ENCODE results near the gene CRHR1. TPM values are rescaled to one million over a fixed set of nuclear protein-coding genes. Genes with fewer than 3 reads are reported as not detected.

The CRHR1 gene
- total RNA-seq, 1 experiment from 2014 or later: 0.15 TPM

GRCh38 chr17:45792995-45793755 lies 9.1 kb downstream of the CRHR1 start:
- no peak for DNase-seq (ENCODE audit: low read depth, low spot score)
- intact Hi-C loops (cut with micrococcal nuclease; ENCODE audit: unreplicated experiment): no loop called here
- Histone ChIP-seq H3K4me1 (ENCODE audit: control insufficient read depth, insufficient read depth, low read length) (no peaks in the 10 kb centered on the region), H3K27ac (ENCODE audit: low read length) (no peak overlapping the region), H3K36me3 (ENCODE audit: control insufficient read depth, insufficient read depth, low read length) (no peaks in the 10 kb centered on the region), H3K27me3 (ENCODE audit: control insufficient read depth, insufficient read depth, low read length) (no peaks in the 10 kb centered on the region; the same call in 1 of the 2 replicates), H3K9me3 (ENCODE audit: control insufficient read depth, insufficient read depth, low read depth, low read length) (no peaks in the 10 kb centered on the region), H3K4me3 (ENCODE audit: low read depth in 2 of 2, low read length in 2 of 2) (no peak overlapping the region)
- no peak for ATAC-seq
- BruUV-seq (replicated peaks): no TSS peak
- CTCF ChIA-PET: no interaction called here
- POLR2A ChIA-PET: no interaction called here
- TF ChIP-seq CTCF (IDR thresholded peaks at IDR 0.05): no peak
- no peak for TF ChIP-seq POLR2AphosphoS5 (IDR thresholded peaks at IDR 0.05; ENCODE audit: low read depth, low read length)
- no peak for TF ChIP-seq SIN3A (IDR thresholded peaks at IDR 0.05; ENCODE audit: borderline replicate concordance, insufficient read depth, low read depth, low read length)
- in situ Hi-C loops (cut with HindIII; ENCODE audit: low pct_unique_long_range_greater_than_20kb, low sequenced_read_pairs): no loop called here

DNA sequence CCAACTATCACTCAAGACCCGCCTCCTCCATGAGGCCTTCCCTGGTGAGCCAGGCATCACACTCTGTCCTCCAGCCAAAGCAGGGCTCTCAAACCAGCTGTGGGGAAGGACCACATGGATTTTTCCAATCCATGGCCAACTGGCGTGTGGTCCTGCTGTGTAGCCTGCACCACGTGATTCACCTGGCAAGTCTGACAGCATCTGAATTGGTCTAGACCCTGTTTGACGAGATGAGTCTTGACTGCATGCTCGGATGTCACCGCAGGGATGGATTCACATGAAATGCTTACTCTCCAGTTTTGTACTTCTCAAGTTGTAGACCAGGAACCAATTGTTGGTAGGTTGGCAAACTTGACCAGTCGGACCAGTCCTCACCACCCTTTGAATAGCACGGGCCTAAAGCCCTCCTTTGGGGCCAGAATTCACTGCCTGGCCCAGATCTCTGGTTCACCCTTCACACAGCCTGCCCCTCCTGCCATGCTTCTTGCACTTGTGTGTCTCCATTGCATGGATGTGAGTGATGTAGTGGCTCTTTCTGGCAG lies 9.9 kb downstream of the CRHR1 start:
- POLR2A ChIA-PET: no interaction called here
- DNase-seq (ENCODE audit: low read depth, low spot score) (no peak), ATAC-seq (no peak)
- no peaks in the 10 kb centered on the region; the same call in 1 of the 2 replicates for H3K27me3 ChIP-seq (ENCODE audit: control insufficient read depth, insufficient read depth, low read length)
- CTCF ChIA-PET: no interaction called here
- intact Hi-C loops (cut with micrococcal nuclease; ENCODE audit: unreplicated experiment) (no loop called here), in situ Hi-C loops (cut with HindIII; ENCODE audit: low pct_unique_long_range_greater_than_20kb, low sequenced_read_pairs) (no loop called here)
- H3K27ac ChIP-seq (ENCODE audit: low read length): no peak overlapping the region
- no peak overlapping the region for H3K4me3 ChIP-seq (ENCODE audit: low read depth in 2 of 2, low read length in 2 of 2)
- no peaks in the 10 kb centered on the region for H3K36me3 ChIP-seq (ENCODE audit: control insufficient read depth, insufficient read depth, low read length)
- no peaks in the 10 kb centered on the region for H3K4me1 ChIP-seq (ENCODE audit: control insufficient read depth, insufficient read depth, low read length)
- no peaks in the 10 kb centered on the region for H3K9me3 ChIP-seq (ENCODE audit: control insufficient read depth, insufficient read depth, low read depth, low read length)
- TF ChIP-seq TCF7L2 (IDR thresholded peaks at IDR 0.05; ENCODE audit: low read depth, low read length): no peak
- TF ChIP-seq, protein P1, sequence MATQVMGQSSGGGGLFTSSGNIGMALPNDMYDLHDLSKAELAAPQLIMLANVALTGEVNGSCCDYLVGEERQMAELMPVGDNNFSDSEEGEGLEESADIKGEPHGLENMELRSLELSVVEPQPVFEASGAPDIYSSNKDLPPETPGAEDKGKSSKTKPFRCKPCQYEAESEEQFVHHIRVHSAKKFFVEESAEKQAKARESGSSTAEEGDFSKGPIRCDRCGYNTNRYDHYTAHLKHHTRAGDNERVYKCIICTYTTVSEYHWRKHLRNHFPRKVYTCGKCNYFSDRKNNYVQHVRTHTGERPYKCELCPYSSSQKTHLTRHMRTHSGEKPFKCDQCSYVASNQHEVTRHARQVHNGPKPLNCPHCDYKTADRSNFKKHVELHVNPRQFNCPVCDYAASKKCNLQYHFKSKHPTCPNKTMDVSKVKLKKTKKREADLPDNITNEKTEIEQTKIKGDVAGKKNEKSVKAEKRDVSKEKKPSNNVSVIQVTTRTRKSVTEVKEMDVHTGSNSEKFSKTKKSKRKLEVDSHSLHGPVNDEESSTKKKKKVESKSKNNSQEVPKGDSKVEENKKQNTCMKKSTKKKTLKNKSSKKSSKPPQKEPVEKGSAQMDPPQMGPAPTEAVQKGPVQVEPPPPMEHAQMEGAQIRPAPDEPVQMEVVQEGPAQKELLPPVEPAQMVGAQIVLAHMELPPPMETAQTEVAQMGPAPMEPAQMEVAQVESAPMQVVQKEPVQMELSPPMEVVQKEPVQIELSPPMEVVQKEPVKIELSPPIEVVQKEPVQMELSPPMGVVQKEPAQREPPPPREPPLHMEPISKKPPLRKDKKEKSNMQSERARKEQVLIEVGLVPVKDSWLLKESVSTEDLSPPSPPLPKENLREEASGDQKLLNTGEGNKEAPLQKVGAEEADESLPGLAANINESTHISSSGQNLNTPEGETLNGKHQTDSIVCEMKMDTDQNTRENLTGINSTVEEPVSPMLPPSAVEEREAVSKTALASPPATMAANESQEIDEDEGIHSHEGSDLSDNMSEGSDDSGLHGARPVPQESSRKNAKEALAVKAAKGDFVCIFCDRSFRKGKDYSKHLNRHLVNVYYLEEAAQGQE (IDR thresholded peaks at IDR 0.05; ENCODE audit: insufficient read depth in 1 of 2, low read depth in 2 of 2, low read length in 1 of 2): no peak
- TF ChIP-seq CTCF (IDR thresholded peaks at IDR 0.05): no peak
- no peak for TF ChIP-seq POLR2AphosphoS5 (IDR thresholded peaks at IDR 0.05; ENCODE audit: low read depth, low read length)
- no peak for TF ChIP-seq SIN3A (IDR thresholded peaks at IDR 0.05; ENCODE audit: borderline replicate concordance, insufficient read depth, low read depth, low read length)
- BruUV-seq (replicated peaks): no TSS peak

Measured in Panc1 (cell line).